ENCODE measurements around the gene NEAT1.

The NEAT1 gene

GRCh38 chr11:65477149-65477965 is 54.8 kb downstream of the NEAT1 start:
- H3F3A ChIP-seq (ENCODE audit: insufficient read depth, low read length) = peaks cover 36% of the 10 kb centered on the region
- H3K27me3 ChIP-seq (replicated peaks; ENCODE audit: insufficient read depth, low read length) = no peaks in the 10 kb centered on the region
- H3K79me2 ChIP-seq (ENCODE audit: low read length) = peaks cover 24% of the 10 kb centered on the region
- peak overlapping the region; percentile 95 for H3K4me2 ChIP-seq (ENCODE audit: low read depth, low read length)
- no peaks in the 10 kb centered on the region for H3K36me3 ChIP-seq (replicated peaks; ENCODE audit: insufficient read depth, low read length)
- H3K9me2 ChIP-seq (replicated peaks; ENCODE audit: insufficient read depth, low read length) = no peaks in the 10 kb centered on the region
- peaks cover 21% of the 10 kb centered on the region for H3K4me1 ChIP-seq (ENCODE audit: low read length)
- no peak overlapping the region; the same call in 1 of the 2 replicates for H2AFZ ChIP-seq (ENCODE audit: low read length)
- DNase-seq = peak; percentile 94
- peak overlapping the region; percentile 99 for H3K9ac ChIP-seq (ENCODE audit: low read length)
- peak overlapping the region; percentile 86 for H3K4me3 ChIP-seq (ENCODE audit: low read length)
- H3K27ac ChIP-seq (ENCODE audit: low read length) = peak overlapping the region; percentile 98
- H3K9me3 ChIP-seq (replicated peaks; ENCODE audit: insufficient read depth, low read length) = no peaks in the 10 kb centered on the region
- TF ChIP-seq EZH2 (optimal IDR thresholded peaks at IDR 0.05; ENCODE audit: low read depth, low read length) (no peak), EZH2phosphoT487 (IDR thresholded peaks at IDR 0.05; ENCODE audit: low read length) (no peak), CTCF (IDR thresholded peaks at IDR 0.05; ENCODE audit: low read length) (no peak)
- no peaks in the 10 kb centered on the region for H4K20me1 ChIP-seq (ENCODE audit: insufficient read depth, low read length)

GRCh38 chr11:65478388-65479183 is 56.0 kb downstream of the NEAT1 start:
- TF ChIP-seq CTCF (IDR thresholded peaks at IDR 0.05; ENCODE audit: low read length) (no peak), EZH2 (optimal IDR thresholded peaks at IDR 0.05; ENCODE audit: low read depth, low read length) (no peak), EZH2phosphoT487 (IDR thresholded peaks at IDR 0.05; ENCODE audit: low read length) (no peak)
- Histone ChIP-seq H3K79me2 (ENCODE audit: low read length) (peaks cover 24% of the 10 kb centered on the region), H2AFZ (ENCODE audit: low read length) (0 out of 2 replicates have a peak overlapping the region, but pooled peaks have one; percentile 19), H3K4me3 (ENCODE audit: low read length) (no peak overlapping the region), H3K9ac (ENCODE audit: low read length) (peak overlapping the region; percentile 23; the same call in 1 of the 2 replicates), H4K20me1 (ENCODE audit: insufficient read depth, low read length) (no peaks in the 10 kb centered on the region), H3K36me3 (replicated peaks; ENCODE audit: insufficient read depth, low read length) (no peaks in the 10 kb centered on the region), H3K27me3 (replicated peaks; ENCODE audit: insufficient read depth, low read length) (no peaks in the 10 kb centered on the region), H3K4me1 (ENCODE audit: low read length) (peaks cover 11% of the 10 kb centered on the region), H3K4me2 (ENCODE audit: low read depth, low read length) (no peak overlapping the region), H3K9me3 (replicated peaks; ENCODE audit: insufficient read depth, low read length) (no peaks in the 10 kb centered on the region), H3F3A (ENCODE audit: insufficient read depth, low read length) (peaks cover 25% of the 10 kb centered on the region), H3K27ac (ENCODE audit: low read length) (peak overlapping the region; percentile 29; the same call in 1 of the 2 replicates), H3K9me2 (replicated peaks; ENCODE audit: insufficient read depth, low read length) (no peaks in the 10 kb centered on the region)
- no peak for DNase-seq

GRCh38 chr11:65479184-65480145 is 56.9 kb downstream of the NEAT1 start:
- Histone ChIP-seq H2AFZ (ENCODE audit: low read length) (no peak overlapping the region), H3K9me2 (replicated peaks; ENCODE audit: insufficient read depth, low read length) (no peaks in the 10 kb centered on the region), H3K9me3 (replicated peaks; ENCODE audit: insufficient read depth, low read length) (no peaks in the 10 kb centered on the region), H3K79me2 (ENCODE audit: low read length) (peaks cover 24% of the 10 kb centered on the region), H3F3A (ENCODE audit: insufficient read depth, low read length) (peaks cover 25% of the 10 kb centered on the region), H3K4me1 (ENCODE audit: low read length) (peaks cover 11% of the 10 kb centered on the region), H3K36me3 (replicated peaks; ENCODE audit: insufficient read depth, low read length) (no peaks in the 10 kb centered on the region), H4K20me1 (ENCODE audit: insufficient read depth, low read length) (no peaks in the 10 kb centered on the region), H3K27ac (ENCODE audit: low read length) (no peak overlapping the region), H3K27me3 (replicated peaks; ENCODE audit: insufficient read depth, low read length) (no peaks in the 10 kb centered on the region), H3K9ac (ENCODE audit: low read length) (no peak overlapping the region), H3K4me2 (ENCODE audit: low read depth, low read length) (no peak overlapping the region), H3K4me3 (ENCODE audit: low read length) (no peak overlapping the region)
- DNase-seq = no peak
- TF ChIP-seq EZH2phosphoT487 (IDR thresholded peaks at IDR 0.05; ENCODE audit: low read length) = no peak
- TF ChIP-seq EZH2 (optimal IDR thresholded peaks at IDR 0.05; ENCODE audit: low read depth, low read length) = no peak
- peak; percentile 13; the same call in 1 of the 2 replicates for TF ChIP-seq CTCF (IDR thresholded peaks at IDR 0.05; ENCODE audit: low read length)
